ENCODE results near the gene CGN. TPM values are rescaled to one million over a fixed set of nuclear protein-coding genes. Genes with fewer than 3 reads are reported as not detected.

Gene CGN
- total RNA-seq, 4 donors from 2014 or later, result 0.34 to 0.78 TPM; not detected in 2

DNA sequence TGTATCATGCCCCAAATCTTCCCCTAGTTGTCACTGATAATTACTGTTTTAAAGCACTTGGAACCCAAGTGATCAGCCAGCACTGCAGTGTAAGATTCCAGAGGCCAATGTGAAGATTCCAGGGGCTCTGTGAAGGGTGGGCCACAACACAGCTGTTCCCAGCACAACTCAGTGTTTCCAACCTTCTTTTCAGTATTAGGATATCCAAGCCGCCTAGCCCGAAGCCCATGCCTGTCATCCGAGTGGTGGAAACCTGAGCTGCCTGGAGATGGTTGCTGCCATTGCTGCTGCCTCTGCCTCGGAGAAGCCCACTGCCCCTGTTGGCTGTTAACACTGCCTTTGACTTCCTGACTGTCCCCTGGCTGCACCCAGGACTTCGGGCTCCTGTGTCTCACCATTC, 70.3 kb downstream of the CGN start:
- Histone ChIP-seq H3K27me3 (no peaks in the 10 kb centered on the region), H3K9me3 (no peaks in the 10 kb centered on the region), H3K36me3 (no peaks in the 10 kb centered on the region), H3K4me3 (no peak overlapping the region), H3K27ac (no peak overlapping the region), H3K4me1 (no peaks in the 10 kb centered on the region)
- in situ Hi-C loops (cut with MboI; ENCODE audit: low sequenced_read_pairs in 4 of 4), result loop anchor here in 2 of 4 donors (25.0 kb wide), 1 partner anchor 256 kb away; the partner anchor contains the start of genes C2CD4D (in 2 of the 2) and RORC (in 2 of the 2)
- intact Hi-C loops (cut with DNase I; ENCODE audit: low total_unique reads), result no loop called here
- no peak for ATAC-seq
- no peak for DNase-seq
- TF ChIP-seq, protein P1, sequence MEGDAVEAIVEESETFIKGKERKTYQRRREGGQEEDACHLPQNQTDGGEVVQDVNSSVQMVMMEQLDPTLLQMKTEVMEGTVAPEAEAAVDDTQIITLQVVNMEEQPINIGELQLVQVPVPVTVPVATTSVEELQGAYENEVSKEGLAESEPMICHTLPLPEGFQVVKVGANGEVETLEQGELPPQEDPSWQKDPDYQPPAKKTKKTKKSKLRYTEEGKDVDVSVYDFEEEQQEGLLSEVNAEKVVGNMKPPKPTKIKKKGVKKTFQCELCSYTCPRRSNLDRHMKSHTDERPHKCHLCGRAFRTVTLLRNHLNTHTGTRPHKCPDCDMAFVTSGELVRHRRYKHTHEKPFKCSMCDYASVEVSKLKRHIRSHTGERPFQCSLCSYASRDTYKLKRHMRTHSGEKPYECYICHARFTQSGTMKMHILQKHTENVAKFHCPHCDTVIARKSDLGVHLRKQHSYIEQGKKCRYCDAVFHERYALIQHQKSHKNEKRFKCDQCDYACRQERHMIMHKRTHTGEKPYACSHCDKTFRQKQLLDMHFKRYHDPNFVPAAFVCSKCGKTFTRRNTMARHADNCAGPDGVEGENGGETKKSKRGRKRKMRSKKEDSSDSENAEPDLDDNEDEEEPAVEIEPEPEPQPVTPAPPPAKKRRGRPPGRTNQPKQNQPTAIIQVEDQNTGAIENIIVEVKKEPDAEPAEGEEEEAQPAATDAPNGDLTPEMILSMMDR (IDR thresholded peaks at IDR 0.05 in 4 of 5, conservative IDR thresholded peaks at IDR 0.05 in 1 of 5), result no peak
- no peak for TF ChIP-seq POLR2A (IDR thresholded peaks at IDR 0.05)

DNA sequence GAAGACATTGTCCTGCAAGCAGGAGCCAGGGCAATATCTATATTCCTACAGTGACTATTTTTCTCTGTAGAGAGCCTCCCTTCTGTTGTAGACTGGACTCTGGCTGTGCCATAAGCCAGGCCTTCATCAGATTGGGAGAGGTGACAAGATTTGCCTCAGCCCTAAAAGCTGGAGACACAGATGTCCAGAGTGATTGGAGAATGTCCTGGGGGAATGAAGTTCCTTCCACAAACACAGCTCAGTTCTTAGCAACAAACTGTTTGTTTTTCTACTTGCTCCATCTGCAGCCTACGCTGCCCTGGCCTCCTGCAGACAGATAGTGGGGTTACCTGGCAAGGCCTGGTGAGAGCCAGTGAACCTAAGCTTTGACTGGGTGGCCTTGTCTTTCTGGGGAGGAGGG, 70.7 kb downstream of the CGN start:
- intact Hi-C loops (cut with DNase I; ENCODE audit: low total_unique reads), result no loop called here
- ATAC-seq, result peak in 1 of 2 donors; percentile 34
- in situ Hi-C loops (cut with MboI; ENCODE audit: low sequenced_read_pairs in 4 of 4), result loop anchor here in 2 of 4 donors (25.0 kb wide), 1 partner anchor 255 kb away; the partner anchor contains the start of genes C2CD4D (in 2 of the 2) and RORC (in 2 of the 2)

DNA sequence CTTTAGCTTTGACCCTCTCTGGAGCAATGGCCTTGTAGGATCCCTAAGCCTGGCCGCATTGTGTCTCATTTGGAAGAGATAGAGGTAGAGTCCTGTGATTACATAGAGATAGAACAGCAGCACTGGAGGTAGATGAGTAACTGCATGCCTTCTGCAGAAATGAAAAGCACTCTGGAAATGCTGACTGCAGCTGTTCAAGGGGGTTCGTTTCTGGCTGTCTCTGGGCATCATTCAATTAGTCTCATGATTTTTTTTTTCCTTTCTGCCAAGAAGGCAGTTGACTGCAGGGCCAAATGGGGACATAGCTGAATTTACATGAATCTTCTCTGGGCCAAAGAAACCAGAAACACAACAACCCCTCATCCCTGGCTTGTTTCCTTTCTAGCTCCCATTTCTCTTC, 72.6 kb downstream of the CGN start:
- H3K27ac ChIP-seq, result no peak overlapping the region
- intact Hi-C loops (cut with DNase I; ENCODE audit: low total_unique reads) (no loop called here), in situ Hi-C loops (cut with MboI; ENCODE audit: low sequenced_read_pairs in 4 of 4) (loop anchor here in 2 of 4 donors (25.0 kb wide), 1 partner anchor 254 kb away; the partner anchor contains the start of genes C2CD4D (in 2 of the 2) and RORC (in 2 of the 2))
- H3K4me1 ChIP-seq, result no peaks in the 10 kb centered on the region
- H3K9me3 ChIP-seq, result no peaks in the 10 kb centered on the region
- no peaks in the 10 kb centered on the region for H3K36me3 ChIP-seq
- H3K27me3 ChIP-seq, result no peaks in the 10 kb centered on the region
- ATAC-seq, result no peak
- no peak overlapping the region for H3K4me3 ChIP-seq
- DNase-seq, result no peak
- TF ChIP-seq POLR2A (IDR thresholded peaks at IDR 0.05), result no peak
- TF ChIP-seq, protein P1 (IDR thresholded peaks at IDR 0.05 in 4 of 5, conservative IDR thresholded peaks at IDR 0.05 in 1 of 5), result no peak

More for the DNA sequence above, 70.7 kb downstream of the CGN start:
- Histone ChIP-seq H3K36me3 (no peaks in the 10 kb centered on the region), H3K27ac (no peak overlapping the region), H3K27me3 (no peaks in the 10 kb centered on the region), H3K4me3 (no peak overlapping the region), H3K4me1 (no peaks in the 10 kb centered on the region), H3K9me3 (no peaks in the 10 kb centered on the region)
- TF ChIP-seq POLR2A (IDR thresholded peaks at IDR 0.05), result no peak
- TF ChIP-seq, protein P1 (IDR thresholded peaks at IDR 0.05 in 4 of 5, conservative IDR thresholded peaks at IDR 0.05 in 1 of 5), result no peak
- DNase-seq, result peak in 1 of 2 donors; percentile 18

DNA sequence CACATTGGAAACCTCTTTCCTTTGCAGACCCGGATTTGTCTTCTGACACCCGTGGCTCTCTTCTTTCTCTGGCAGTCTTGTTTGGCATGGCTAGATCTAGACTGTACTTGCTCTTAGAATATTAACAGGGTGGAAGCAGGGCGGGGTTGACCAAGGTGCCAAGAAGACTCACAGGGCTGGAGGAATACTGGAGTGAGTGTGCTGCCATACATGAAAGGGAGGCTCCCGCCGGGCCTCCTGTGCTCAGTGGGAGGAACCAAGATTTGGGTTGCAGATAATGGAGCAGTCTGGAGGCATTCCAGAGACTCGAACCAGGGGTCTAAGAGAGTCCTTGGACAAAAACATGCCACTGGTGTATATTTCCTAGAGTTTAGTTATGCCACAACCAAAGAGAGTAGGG, 73.1 kb downstream of the CGN start:
- DNase-seq (no peak), ATAC-seq (no peak)
- Histone ChIP-seq H3K27ac (no peak overlapping the region), H3K36me3 (no peaks in the 10 kb centered on the region), H3K9me3 (no peaks in the 10 kb centered on the region), H3K4me3 (no peak overlapping the region), H3K27me3 (no peaks in the 10 kb centered on the region), H3K4me1 (no peaks in the 10 kb centered on the region)
- TF ChIP-seq, protein P1 (IDR thresholded peaks at IDR 0.05 in 4 of 5, conservative IDR thresholded peaks at IDR 0.05 in 1 of 5), result no peak
- no peak for TF ChIP-seq POLR2A (IDR thresholded peaks at IDR 0.05)
- in situ Hi-C loops (cut with MboI; ENCODE audit: low sequenced_read_pairs in 4 of 4), result loop anchor here in 2 of 4 donors (25.0 kb wide), 1 partner anchor 253 kb away; the partner anchor contains the start of genes C2CD4D (in 2 of the 2) and RORC (in 2 of the 2)
- intact Hi-C loops (cut with DNase I; ENCODE audit: low total_unique reads), result no loop called here
